NCI-H748 (cell line): Measurements from ENCODE around the gene PDLIM4.

Source experiments
- DNase-seq: peaks from one replicate; lab custom pipeline; 2025; ENCODE audit not compliant: unreplicated experiment; lab: John Stamatoyannopoulos, UW

Gene PDLIM4

GRCh38 chr5:132227235-132227484 is 30.3 kb upstream of the PDLIM4 start:
- DNase-seq: no peak

- peak; percentile 86 for DNase-seq
Observed at GRCh38 chr5:132227485-132228240, 29.8 kb upstream of the PDLIM4 start, which contains the start of gene P4HA2. P4HA2 (minus strand) TSS chr5:132227853; CDS start chr5:132218626, 9,227 bp downstream.

GRCh38 chr5:132228241-132229035 is 29.1 kb upstream of the PDLIM4 start:
- DNase-seq: peak; percentile 8

- no peak for DNase-seq
Observed at GRCh38 chr5:132229236-132229635, 28.3 kb upstream of the PDLIM4 start.

GRCh38 chr5:132230871-132231270 is 26.6 kb upstream of the PDLIM4 start:
- DNase-seq: no peak

- no peak for DNase-seq
Observed at GRCh38 chr5:132232465-132232864, 25.0 kb upstream of the PDLIM4 start.

- DNase-seq: no peak
Observed at GRCh38 chr5:132233081-132233480, 24.4 kb upstream of the PDLIM4 start.

GRCh38 chr5:132233811-132234683 is 23.4 kb upstream of the PDLIM4 start:
- DNase-seq: no peak

- no peak for DNase-seq
Observed at GRCh38 chr5:132234684-132235062, 22.8 kb upstream of the PDLIM4 start.

- DNase-seq: no peak
Observed at GRCh38 chr5:132235340-132235739, 22.2 kb upstream of the PDLIM4 start.

- DNase-seq: no peak
Observed at GRCh38 chr5:132237141-132237540, 20.4 kb upstream of the PDLIM4 start.

GRCh38 chr5:132237670-132238069 is 19.8 kb upstream of the PDLIM4 start:
- no peak for DNase-seq

GRCh38 chr5:132238169-132238744 is 19.2 kb upstream of the PDLIM4 start:
- peak; percentile 56 for DNase-seq

GRCh38 chr5:132238901-132239500 is 18.5 kb upstream of the PDLIM4 start:
- no peak for DNase-seq

GRCh38 chr5:132239776-132240175 is 17.7 kb upstream of the PDLIM4 start:
- no peak for DNase-seq

- DNase-seq: no peak
Observed at GRCh38 chr5:132243366-132243977, 14.0 kb upstream of the PDLIM4 start.

GRCh38 chr5:132245593-132245992 is 11.9 kb upstream of the PDLIM4 start:
- DNase-seq: no peak

- DNase-seq: no peak
Observed at GRCh38 chr5:132246806-132247205, 10.7 kb upstream of the PDLIM4 start.

GRCh38 chr5:132250547-132250946 is 6.9 kb upstream of the PDLIM4 start:
- DNase-seq: no peak

GRCh38 chr5:132251220-132251725 is 6.2 kb upstream of the PDLIM4 start:
- no peak for DNase-seq
